Mesendoderm (in vitro differentiated cells): Measurements from ENCODE around the gene ADGRD1.

Experiments
- DNase-seq: peaks from one replicate; pipeline ENCODE4 v3.0.0; 2013
- H2AK5ac ChIP-seq: 2 replicates; pipeline ENCODE4 v1.6.1; 2013; ENCODE audit warnings: low read length, inconsistent platforms
- H2BK120ac ChIP-seq: 2 replicates; pipeline ENCODE4 v1.6.1; 2013; ENCODE audit warnings: low read depth, mild to moderate bottlenecking, low read length, moderate library complexity, mixed read lengths
- H2BK15ac ChIP-seq: replicated peaks from 2 replicates; pipeline ENCODE4 v1.6.1; 2013; ENCODE audit warnings: low read depth, mild to moderate bottlenecking, moderate library complexity
- H2BK5ac ChIP-seq: 2 replicates; pipeline ENCODE4 v1.6.1; 2013; ENCODE audit warnings: low read length, inconsistent platforms
- H3K18ac ChIP-seq: 2 replicates; pipeline ENCODE4 v1.6.1; 2013; ENCODE audit warnings: mild to moderate bottlenecking, low read length, mixed read lengths
- H3K23ac ChIP-seq: one replicate; pipeline ENCODE4 v1.6.1; 2013; ENCODE audit warnings: low read length
- H3K27ac ChIP-seq: 2 replicates; pipeline ENCODE4 v1.5.1; 2013; ENCODE audit warnings: low read depth, mild to moderate bottlenecking, inconsistent platforms, low read length, moderate library complexity
- H3K27me3 ChIP-seq: 2 replicates; pipeline ENCODE4 v1.6.1; 2013; ENCODE audit warnings: low read length, control low read depth, mild to moderate bottlenecking, inconsistent platforms; ENCODE audit not compliant: insufficient read depth, poor library complexity
- H3K36me3 ChIP-seq: 2 replicates; pipeline ENCODE4 v1.6.1; 2013; ENCODE audit warnings: low read length, inconsistent platforms; ENCODE audit not compliant: control insufficient read depth, insufficient read depth
- H3K4ac ChIP-seq: one replicate; pipeline ENCODE4 v1.6.1; 2013; ENCODE audit warnings: low read depth, mild to moderate bottlenecking, low read length, moderate library complexity
- H3K4me1 ChIP-seq: 2 replicates; pipeline ENCODE4 v1.6.1; 2013; ENCODE audit warnings: low read depth, low read length, inconsistent platforms; ENCODE audit not compliant: control insufficient read depth
- H3K4me2 ChIP-seq: 2 replicates; pipeline ENCODE4 v1.6.1; 2013; ENCODE audit warnings: low read length
- H3K4me3 ChIP-seq: 2 replicates; pipeline ENCODE4 v1.5.1; 2013; ENCODE audit warnings: mild to moderate bottlenecking, low read length
- H3K56ac ChIP-seq: one replicate; pipeline ENCODE4 v1.6.1; 2013; ENCODE audit warnings: low read length
- H3K79me1 ChIP-seq: 2 replicates; pipeline ENCODE4 v1.6.1; 2013; ENCODE audit warnings: low read length, inconsistent platforms
- H3K79me2 ChIP-seq: 2 replicates; pipeline ENCODE4 v1.6.1; 2013; ENCODE audit warnings: mild to moderate bottlenecking, low read length; ENCODE audit not compliant: control insufficient read depth, insufficient read depth
- H3K9ac ChIP-seq: 2 replicates; pipeline ENCODE4 v1.6.1; 2013; ENCODE audit warnings: low read length, inconsistent platforms
- H4K5ac ChIP-seq: one replicate; pipeline ENCODE4 v1.6.1; 2013; ENCODE audit warnings: low read length
- H4K8ac ChIP-seq: one replicate; pipeline ENCODE4 v1.6.1; 2013; ENCODE audit warnings: low read depth, mild to moderate bottlenecking, control low read depth, low read length, moderate library complexity
- WGBS: extraction: QIAGEN DNeasy Blood & Tissue Kit; methylation state at CpG from one replicate; pipeline ENCODE4 v1.1.7; 2013; ENCODE audit warnings: low lambda C conversion rate, missing lambda C conversion rate; ENCODE audit not compliant: insufficient coverage; ENCODE audit errors: extremely low coverage; 5-methylcytosine and 5-hydroxymethylcytosine counted together

The ADGRD1 gene

GRCh38 chr12:130956456-130957303, 3.0 kb downstream of the ADGRD1 start:
- no CpG with 5 or more reads among the region's 14 CpGs for WGBS
- Histone ChIP-seq H3K9ac (no peak overlapping the region), H2BK120ac (no peak overlapping the region)

DNA sequence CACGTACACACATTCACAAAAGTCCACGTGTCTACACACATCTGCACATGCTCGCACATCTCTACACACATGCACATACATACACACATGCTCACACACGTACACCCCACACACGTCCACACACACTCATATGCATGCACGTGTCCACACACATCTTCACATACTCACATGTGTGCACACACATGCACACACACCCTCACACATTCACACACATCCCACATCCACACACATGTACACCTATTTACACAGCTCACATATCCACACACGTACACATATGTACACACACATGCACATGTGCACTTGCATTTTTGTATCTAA, 3.6 kb downstream of the ADGRD1 start:
- Histone ChIP-seq H3K56ac (no peak overlapping the region), H2BK15ac (no peak overlapping the region), H3K79me2 (no peaks in the 10 kb centered on the region), H3K18ac (no peak overlapping the region), H3K27me3 (no peaks in the 10 kb centered on the region), H3K4ac (no peak overlapping the region), H2AK5ac (no peak overlapping the region), H3K27ac (no peak overlapping the region), H4K5ac (no peak overlapping the region), H3K4me1 (peaks cover 9% of the 10 kb centered on the region), H2BK5ac (no peak overlapping the region), H3K4me2 (no peak overlapping the region), H4K8ac (no peak overlapping the region), H3K79me1 (no peaks in the 10 kb centered on the region), H3K36me3 (no peaks in the 10 kb centered on the region), H3K4me3 (no peak overlapping the region), H2BK120ac (no peak overlapping the region), H3K23ac (no peak overlapping the region), H3K9ac (no peak overlapping the region)
- WGBS, result 100% methylated on average over 1 of the region's 7 CpGs
- no peak for DNase-seq

More at GRCh38 chr12:130956456-130957303, 3.0 kb downstream of the ADGRD1 start:
- Histone ChIP-seq H3K79me1 (no peaks in the 10 kb centered on the region), H3K27ac (no peak overlapping the region), H3K27me3 (no peaks in the 10 kb centered on the region), H2AK5ac (no peak overlapping the region), H4K5ac (no peak overlapping the region), H3K4me1 (peaks cover 10% of the 10 kb centered on the region), H2BK5ac (no peak overlapping the region), H3K36me3 (no peaks in the 10 kb centered on the region), H3K4me2 (no peak overlapping the region), H3K4ac (no peak overlapping the region), H3K56ac (no peak overlapping the region), H3K4me3 (no peak overlapping the region), H3K18ac (no peak overlapping the region), H3K79me2 (no peaks in the 10 kb centered on the region), H2BK15ac (no peak overlapping the region), H4K8ac (no peak overlapping the region), H3K23ac (no peak overlapping the region)
- no peak for DNase-seq

- no peak overlapping the region for H3K18ac ChIP-seq
- no peak overlapping the region for H2BK15ac ChIP-seq
- no peaks in the 10 kb centered on the region for H3K36me3 ChIP-seq
- no peaks in the 10 kb centered on the region for H3K79me2 ChIP-seq
- peaks cover 4% of the 10 kb centered on the region for H3K4me1 ChIP-seq
- H2BK5ac ChIP-seq, result no peak overlapping the region
- DNase-seq, result no peak
- no peak overlapping the region for H2AK5ac ChIP-seq
- H3K27ac ChIP-seq, result no peak overlapping the region
- H4K8ac ChIP-seq, result no peak overlapping the region
- no peak overlapping the region for H3K4me2 ChIP-seq
- no peak overlapping the region for H4K5ac ChIP-seq
- WGBS, result no CpG with 5 or more reads among the region's 26 CpGs
- no peak overlapping the region for H3K23ac ChIP-seq
- H3K27me3 ChIP-seq, result no peaks in the 10 kb centered on the region
- H3K56ac ChIP-seq, result no peak overlapping the region
- no peaks in the 10 kb centered on the region for H3K79me1 ChIP-seq
- no peak overlapping the region for H3K4ac ChIP-seq
- H3K4me3 ChIP-seq, result no peak overlapping the region
- H3K9ac ChIP-seq, result no peak overlapping the region
- no peak overlapping the region for H2BK120ac ChIP-seq
Observed at GRCh38 chr12:130958557-130959140, 4.9 kb downstream of the ADGRD1 start.

GRCh38 chr12:130959632-130960031, 5.9 kb downstream of the ADGRD1 start:
- no CpG with 5 or more reads among the region's 8 CpGs for WGBS
- H4K8ac ChIP-seq, result no peak overlapping the region
- H3K79me2 ChIP-seq, result no peaks in the 10 kb centered on the region
- no peaks in the 10 kb centered on the region for H3K36me3 ChIP-seq
- H3K23ac ChIP-seq, result no peak overlapping the region
- H3K27ac ChIP-seq, result no peak overlapping the region
- no peaks in the 10 kb centered on the region for H3K79me1 ChIP-seq
- H2BK120ac ChIP-seq, result no peak overlapping the region
- H2BK5ac ChIP-seq, result no peak overlapping the region
- no peak overlapping the region for H2AK5ac ChIP-seq
- no peak overlapping the region for H3K18ac ChIP-seq
- H3K9ac ChIP-seq, result no peak overlapping the region
- H3K4me2 ChIP-seq, result no peak overlapping the region
- no peak overlapping the region for H3K4ac ChIP-seq
- no peak overlapping the region for H2BK15ac ChIP-seq
- H3K27me3 ChIP-seq, result no peaks in the 10 kb centered on the region
- H3K56ac ChIP-seq, result no peak overlapping the region
- H3K4me1 ChIP-seq, result no peaks in the 10 kb centered on the region
- no peak for DNase-seq
- H3K4me3 ChIP-seq, result no peak overlapping the region
- no peak overlapping the region for H4K5ac ChIP-seq

DNA sequence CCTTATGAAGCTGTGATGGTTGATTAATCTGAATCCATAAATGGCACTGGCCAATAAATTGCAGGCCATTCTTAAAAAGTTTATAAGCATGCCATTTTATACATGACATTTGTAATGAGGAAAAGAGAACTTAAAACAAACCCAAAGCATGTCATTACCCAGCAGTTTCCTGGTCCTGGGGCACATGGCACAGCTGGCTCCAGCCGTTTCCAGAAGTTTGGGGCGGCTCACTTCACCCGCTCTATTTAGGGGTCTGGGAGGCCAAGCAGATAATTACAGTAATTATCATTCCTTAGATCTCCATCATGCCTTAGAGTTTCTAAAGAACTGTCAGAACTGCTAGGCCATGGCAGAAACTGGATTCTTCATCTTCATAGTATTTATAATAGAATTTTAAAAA, 6.4 kb downstream of the ADGRD1 start:
- Histone ChIP-seq H3K4me2 (no peak overlapping the region), H3K4ac (no peak overlapping the region), H3K27me3 (no peaks in the 10 kb centered on the region), H3K79me1 (no peaks in the 10 kb centered on the region), H4K8ac (no peak overlapping the region), H3K4me1 (no peaks in the 10 kb centered on the region), H3K18ac (no peak overlapping the region), H2AK5ac (no peak overlapping the region), H3K9ac (no peak overlapping the region), H3K27ac (no peak overlapping the region), H2BK15ac (no peak overlapping the region), H3K23ac (no peak overlapping the region), H3K79me2 (no peaks in the 10 kb centered on the region), H3K56ac (no peak overlapping the region), H3K4me3 (no peak overlapping the region), H4K5ac (no peak overlapping the region), H2BK120ac (no peak overlapping the region), H3K36me3 (no peaks in the 10 kb centered on the region), H2BK5ac (no peak overlapping the region)
- WGBS, result no CpG with 5 or more reads among the region's 3 CpGs
- DNase-seq, result no peak
